ENCODE measurements around the gene IL22.

- TF ChIP-seq, protein P1, sequence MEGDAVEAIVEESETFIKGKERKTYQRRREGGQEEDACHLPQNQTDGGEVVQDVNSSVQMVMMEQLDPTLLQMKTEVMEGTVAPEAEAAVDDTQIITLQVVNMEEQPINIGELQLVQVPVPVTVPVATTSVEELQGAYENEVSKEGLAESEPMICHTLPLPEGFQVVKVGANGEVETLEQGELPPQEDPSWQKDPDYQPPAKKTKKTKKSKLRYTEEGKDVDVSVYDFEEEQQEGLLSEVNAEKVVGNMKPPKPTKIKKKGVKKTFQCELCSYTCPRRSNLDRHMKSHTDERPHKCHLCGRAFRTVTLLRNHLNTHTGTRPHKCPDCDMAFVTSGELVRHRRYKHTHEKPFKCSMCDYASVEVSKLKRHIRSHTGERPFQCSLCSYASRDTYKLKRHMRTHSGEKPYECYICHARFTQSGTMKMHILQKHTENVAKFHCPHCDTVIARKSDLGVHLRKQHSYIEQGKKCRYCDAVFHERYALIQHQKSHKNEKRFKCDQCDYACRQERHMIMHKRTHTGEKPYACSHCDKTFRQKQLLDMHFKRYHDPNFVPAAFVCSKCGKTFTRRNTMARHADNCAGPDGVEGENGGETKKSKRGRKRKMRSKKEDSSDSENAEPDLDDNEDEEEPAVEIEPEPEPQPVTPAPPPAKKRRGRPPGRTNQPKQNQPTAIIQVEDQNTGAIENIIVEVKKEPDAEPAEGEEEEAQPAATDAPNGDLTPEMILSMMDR (IDR thresholded peaks at IDR 0.05), result no peak
- no peak for TF ChIP-seq EP300 (IDR thresholded peaks at IDR 0.05)
Observed at GRCh38 chr12:68231229-68231628, 22.2 kb downstream of the IL22 start.
